H1 (cell line): ENCODE results near the gene GIPC1. TPM values are rescaled to one million over a fixed set of nuclear protein-coding genes. Genes with fewer than 3 reads are reported as not detected.

Source experiments
- CTCF ChIA-PET: fragments of 300-600 bp; sonication (Branson Sonifier 250); formaldehyde crosslinking; loops from one replicate; lab custom pipeline; 2021; ENCODE audit not compliant: partially characterized antibody; lab: Charles Lee
- POLR2A ChIA-PET: fragments of 300-600 bp; sonication (Branson Sonifier 250); formaldehyde crosslinking; loops from one replicate; lab custom pipeline; 2021; ENCODE audit warnings: inconsistent platforms; ENCODE audit not compliant: partially characterized antibody; lab: Charles Lee
- DNase-seq, 2 experiments: peaks; one replicate each; pipeline versions ENCODE4 v3.0.0 to v3.0.0-alpha.2; 2010 to 2022; ENCODE audit warnings: low spot score in 2 of 2, low read depth in 1 of 2, mixed read lengths in 1 of 2
- FAIRE-seq: peaks from 2 replicates; lab custom pipeline; 2011; peaks lifted over from hg19 to GRCh38; lab: Jason Lieb, UNC
- H2AFZ ChIP-seq: 2 replicates; pipeline ENCODE4 v1.8.1; 2012; ENCODE audit warnings: low read length, inconsistent platforms
- H2AK5ac ChIP-seq: 2 replicates; pipeline ENCODE4 v1.6.1; 2013; ENCODE audit warnings: low read depth, low read length
- H2BK120ac ChIP-seq: replicated peaks from 2 replicates; pipeline ENCODE3; 2013; ENCODE audit warnings: low read depth, low read length, inconsistent platforms
- H2BK12ac ChIP-seq: 2 replicates; pipeline ENCODE4 v1.6.1; 2013; ENCODE audit warnings: low read depth, low read length
- H2BK15ac ChIP-seq: 2 replicates; pipeline ENCODE4 v1.6.1; 2013; ENCODE audit warnings: low read length
- H2BK20ac ChIP-seq: 2 replicates; pipeline ENCODE4 v1.6.1; 2013; ENCODE audit warnings: low read length
- H2BK5ac ChIP-seq: 2 replicates; pipeline ENCODE4 v1.6.1; 2013; ENCODE audit warnings: low read depth, low read length
- H3K14ac ChIP-seq: 2 replicates; pipeline ENCODE4 v1.6.1; 2013; ENCODE audit warnings: inconsistent platforms; ENCODE audit not compliant: insufficient read length
- H3K18ac ChIP-seq: 2 replicates; pipeline ENCODE4 v1.6.1; 2013; ENCODE audit warnings: low read length; ENCODE audit errors: extremely low read depth
- H3K23ac ChIP-seq: 2 replicates; pipeline ENCODE4 v1.6.1; 2013; ENCODE audit warnings: inconsistent platforms; ENCODE audit not compliant: insufficient read length
- H3K23me2 ChIP-seq: 2 replicates; pipeline ENCODE4 v1.6.1; 2013; ENCODE audit warnings: low read depth, low read length
- H3K27ac ChIP-seq: 2 replicates; pipeline ENCODE4 v1.6.1; 2011; ENCODE audit warnings: low read depth, low read length, inconsistent platforms
- H3K27me3 ChIP-seq, 4 experiments: replicated peaks in 1 of 4; 1 replicate in 1 of 4; 2 replicates in 3 of 4; pipeline versions ENCODE4 v1.6.1 to v1.8.1; 2011 to 2013; ENCODE audit warnings: low read length in 3 of 4, mild to moderate bottlenecking in 3 of 4, inconsistent platforms in 2 of 4, mixed read lengths in 2 of 4, moderate library complexity in 1 of 4; ENCODE audit not compliant: control insufficient read depth in 3 of 4, insufficient read depth in 3 of 4; ENCODE audit errors: extremely low read depth in 1 of 4
- H3K36me3 ChIP-seq, 4 experiments: 2 replicates each; pipeline versions ENCODE4 v1.6.1 to v1.8.1; 2011 to 2013; ENCODE audit warnings: mild to moderate bottlenecking in 4 of 4, low read length in 3 of 4, moderate library complexity in 2 of 4, control low read depth in 1 of 4, inconsistent platforms in 1 of 4; ENCODE audit not compliant: insufficient read depth in 4 of 4, control insufficient read depth in 2 of 4
- H3K4ac ChIP-seq: replicated peaks from 2 replicates; pipeline ENCODE3; 2013; ENCODE audit warnings: low read length, low read depth, mixed read lengths, inconsistent platforms; ENCODE audit not compliant: insufficient read length
- H3K4me1 ChIP-seq, 4 experiments: replicated peaks in 1 of 4; 1 replicate in 1 of 4; 2 replicates in 3 of 4; pipeline versions ENCODE4 v1.6.1 to v1.8.1; 2011 to 2013; ENCODE audit warnings: low read length in 3 of 4, inconsistent platforms in 2 of 4, mixed read lengths in 1 of 4; ENCODE audit not compliant: insufficient read depth in 4 of 4, control insufficient read depth in 3 of 4
- H3K4me2 ChIP-seq, 2 experiments: 2 replicates each; pipeline versions ENCODE4 v1.6.1 to v1.8.1; 2011 to 2013; ENCODE audit warnings: low read depth in 2 of 2, low read length in 2 of 2, control low read depth in 1 of 2, inconsistent platforms in 1 of 2, mild to moderate bottlenecking in 1 of 2; ENCODE audit not compliant: insufficient read depth in 1 of 2
- H3K4me3 ChIP-seq, 4 experiments: fragments of 200-600, 300-600 bp in 1 of 4; sonication (generic), shearing (Covaris generic), sonication (Bioruptor Twin) in 1 of 4; 2 replicates each; pipeline versions ENCODE4 v1.5.1 to v1.8.1; 2011 to 2016; ENCODE audit warnings: low read length in 4 of 4, low read depth in 3 of 4, control low read depth in 2 of 4, inconsistent platforms in 2 of 4, mild to moderate bottlenecking in 2 of 4, mixed read lengths in 1 of 4, moderate library complexity in 1 of 4; ENCODE audit not compliant: insufficient read depth in 2 of 4; ENCODE audit errors: extremely low read depth in 1 of 4
- H3K56ac ChIP-seq: replicated peaks from 2 replicates; pipeline ENCODE3; 2013; ENCODE audit warnings: low read depth, mild to moderate bottlenecking, mixed read lengths, low read length, inconsistent platforms; ENCODE audit not compliant: insufficient read length
- H3K79me1 ChIP-seq: 2 replicates; pipeline ENCODE4 v1.6.1; 2013; ENCODE audit warnings: low read depth, low read length, control low read depth
- H3K79me2 ChIP-seq, 2 experiments: 2 replicates each; pipeline versions ENCODE4 v1.6.1 to v1.8.1; 2012 to 2013; ENCODE audit warnings: low read length in 2 of 2, mild to moderate bottlenecking in 2 of 2, inconsistent platforms in 1 of 2; ENCODE audit not compliant: insufficient read depth in 2 of 2, control insufficient read depth in 1 of 2
- H3K9ac ChIP-seq, 4 experiments: replicated peaks in 1 of 4; 1 replicate in 1 of 4; 2 replicates in 3 of 4; pipeline versions ENCODE4 v1.6.1 to v1.8.1; 2011 to 2013; ENCODE audit warnings: low read depth in 3 of 4, low read length in 3 of 4, control low read depth in 2 of 4, mild to moderate bottlenecking in 2 of 4, moderate library complexity in 2 of 4, inconsistent platforms in 1 of 4; ENCODE audit errors: extremely low read depth in 1 of 4
- H3K9me3 ChIP-seq, 2 experiments: 2 replicates each; pipeline versions ENCODE4 v1.6.1 to v1.8.1; 2012 to 2013; ENCODE audit warnings: mild to moderate bottlenecking in 2 of 2, moderate library complexity in 2 of 2, control low read depth in 1 of 2, inconsistent platforms in 1 of 2, low read depth in 1 of 2, low read length in 1 of 2, mixed read lengths in 1 of 2; ENCODE audit not compliant: insufficient read depth in 2 of 2
- H4K20me1 ChIP-seq, 2 experiments: replicated peaks in 1 of 2; 2 replicates each; pipeline versions ENCODE3 to v1.8.1; 2011 to 2013; ENCODE audit warnings: inconsistent platforms in 2 of 2, low read length in 2 of 2, mild to moderate bottlenecking in 1 of 2; ENCODE audit not compliant: insufficient read depth in 2 of 2, control insufficient read depth in 1 of 2
- H4K5ac ChIP-seq: 2 replicates; pipeline ENCODE4 v1.6.1; 2013; ENCODE audit warnings: low read length, low read depth, mixed read lengths, inconsistent platforms; ENCODE audit not compliant: insufficient read length
- H4K8ac ChIP-seq: 2 replicates; pipeline ENCODE4 v1.8.0; 2013; ENCODE audit warnings: mild to moderate bottlenecking, moderate library complexity, low read length, inconsistent platforms; ENCODE audit not compliant: insufficient read depth; ENCODE audit errors: extremely low read depth
- H4K91ac ChIP-seq: replicated peaks from 2 replicates; pipeline ENCODE3; 2013; ENCODE audit warnings: low read length, mixed read lengths, inconsistent platforms; ENCODE audit not compliant: insufficient read length
- CREB1 ChIP-seq: IDR thresholded peaks from 2 replicates; pipeline ENCODE4 v1.6.1; 2012; ENCODE audit warnings: inconsistent platforms
- KDM4A ChIP-seq: IDR thresholded peaks from one replicate; pipeline ENCODE4 v1.7.1; 2012; ENCODE audit warnings: low read depth, mild to moderate bottlenecking, moderate library complexity, low read length, inconsistent platforms; ENCODE audit not compliant: severe bottlenecking
- RAD21 ChIP-seq, 2 experiments: IDR thresholded peaks in 1 of 2; conservative IDR thresholded peaks in 1 of 2; 2 replicates each; pipeline ENCODE4 v1.6.1; 2011; ENCODE audit warnings: low read depth in 2 of 2, low read length in 2 of 2, improper control_type of control experiment in 1 of 2, inconsistent platforms in 1 of 2, mild to moderate bottlenecking in 1 of 2, moderate library complexity in 1 of 2
- RNF2 ChIP-seq: fragments of 200-900, 300-1000 bp; sonication (generic); IDR thresholded peaks from 2 replicates; pipeline ENCODE4 v1.7.1; 2016; ENCODE audit warnings: borderline replicate concordance, low read depth, mild to moderate bottlenecking, antibody characterized with exemption, low read length; ENCODE audit not compliant: poor library complexity, severe bottlenecking; ENCODE audit errors: missing control alignments
- YY1 ChIP-seq: IDR thresholded peaks from 2 replicates; pipeline ENCODE4 v1.6.1; 2011; ENCODE audit warnings: low read depth, mild to moderate bottlenecking, low read length
- WGBS, 2 experiments: shearing (Covaris generic) in 1 of 2; methylation state at CpG; one replicate each; pipeline versions ENCODE4 v1.1.6 to v1.1.7; 2013 to 2015; ENCODE audit warnings: low lambda C conversion rate in 2 of 2, mixed read lengths in 2 of 2, inconsistent platforms in 1 of 2, low coverage in 1 of 2, missing lambda C conversion rate in 1 of 2; ENCODE audit not compliant: insufficient replicate concordance in 2 of 2, insufficient coverage in 1 of 2, insufficient read length in 1 of 2; ENCODE audit errors: extremely low coverage in 1 of 2, missing lambda C conversion rate in 1 of 2; 5-methylcytosine and 5-hydroxymethylcytosine counted together
- polyA plus RNA-seq, 7 experiments: library from polyadenylated mRNA; depleted of rRNA in 3 of 7; stranded (reverse) in 5 of 7; unstranded in 2 of 7; fragments of >200 nt in 5 of 7; fragments of 200-250 nt in 2 of 7; gene quantifications; 1 replicate in 5 of 7; 2 replicates in 1 of 7; 4 replicates in 1 of 7; pipeline versions ENCODE4 v1.2.1 to v1.2.3, GENCODE V29; 2011 to 2013; ENCODE audit warnings: missing spikeins in 2 of 7, mixed read lengths in 2 of 7
- total RNA-seq: library from RNA; stranded (reverse); fragmentation: NEBNext Ultra II Directional; extraction: Animal tissue kit (Norgen Biotek cat#: 25700); gene quantifications from 2 replicates; pipeline ENCODE4 v1.2.1, GENCODE V29; 2021
- TF ChIP-seq, protein P1 (sequence below): IDR thresholded peaks from 2 replicates; pipeline ENCODE4 v1.6.1; 2012; ENCODE audit warnings: inconsistent platforms
- TF ChIP-seq, protein P2 (sequence below), 3 experiments: IDR thresholded peaks; 1 replicate in 2 of 3; 2 replicates in 1 of 3; pipeline versions ENCODE4 v1.5.1 to v1.6.1; 2011; ENCODE audit warnings: low read length in 3 of 3, mild to moderate bottlenecking in 3 of 3, inconsistent platforms in 2 of 3, low read depth in 1 of 3, moderate library complexity in 1 of 3; ENCODE audit not compliant: insufficient read depth in 1 of 3; ENCODE audit errors: control extremely low read depth in 1 of 3

GIPC1 gene
- total and polyA plus RNA-seq, 2 of the 8 experiments (the other 6 are each of a cell fraction or from before 2014, with no cell fraction given): 65.6 to 72.0 TPM

DNA sequence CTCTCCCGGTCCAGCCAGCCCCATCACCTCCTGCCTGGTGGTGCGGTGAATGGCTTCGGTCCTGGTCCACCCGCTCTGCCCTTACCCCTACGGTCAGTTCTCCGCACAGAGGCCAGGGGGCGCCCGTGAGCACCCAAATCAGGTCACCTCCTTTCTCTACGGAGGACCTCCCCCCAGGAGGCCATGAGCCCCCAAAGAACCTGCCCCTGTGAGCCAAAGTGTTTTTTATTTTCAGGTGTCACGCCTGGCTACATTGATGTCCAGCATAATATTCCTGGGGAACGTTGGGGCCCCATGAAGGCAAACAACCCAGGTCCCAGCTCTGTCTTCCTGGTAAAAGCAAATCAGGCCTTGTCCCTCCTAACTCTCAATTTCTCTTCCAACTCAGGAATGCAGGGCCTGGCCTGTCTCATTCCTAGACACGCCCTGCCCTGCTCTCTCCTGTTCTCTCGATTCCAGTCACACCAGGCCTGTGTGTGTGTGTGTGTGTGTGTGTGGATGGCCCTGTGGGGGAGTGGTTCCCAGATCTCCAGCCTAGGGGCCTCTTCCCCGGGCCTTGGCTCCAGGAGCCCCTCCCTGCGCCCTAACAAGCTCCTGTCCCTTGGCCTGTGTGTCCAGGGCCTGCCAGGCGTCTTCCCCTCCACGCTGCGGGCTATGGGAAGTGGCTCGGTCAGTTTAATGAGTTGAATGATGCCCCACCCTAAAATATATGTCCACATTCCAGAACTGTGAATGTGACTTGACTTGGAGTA lies 9.7 kb upstream of the GIPC1 start:
- peak overlapping the region; percentile 2 for H4K91ac ChIP-seq
- no peak overlapping the region for H4K5ac ChIP-seq
- H4K8ac ChIP-seq: peak overlapping the region; percentile 47; the same call in 1 of the 2 replicates
- H2BK15ac ChIP-seq: no peak overlapping the region
- peak overlapping the region; percentile 60; the same call in 1 of the 2 replicates for H2AFZ ChIP-seq
- no peaks in the 10 kb centered on the region for H3K36me3 ChIP-seq
- no peak overlapping the region for H2AK5ac ChIP-seq
- ChIA-PET POLR2A (interaction anchor here (1.9 to 4.0 kb wide), 3 partner anchors 8 to 11 kb away, joined by 7 to 30 read pairs (median 10); partner anchors contain the start of genes DNAJB1 and GIPC1), CTCF (interaction anchor here (0.6 to 5.0 kb wide), 20 partner anchors 8 to 181 kb away, joined by 3 to 36 read pairs (median 4); partner anchors contain the start of gene GIPC1)
- DNase-seq (peak in 1 of 2 experiments; percentile 97), FAIRE-seq (no peak)
- no peaks in the 10 kb centered on the region; the same call in 1 of the 2 replicates for H3K23me2 ChIP-seq
- peaks cover 0 to 4% (median 2%) of the 10 kb centered on the region in 4 experiments; a peak in 3 of 7 replicates for H3K4me1 ChIP-seq
- H3K79me1 ChIP-seq: no peaks in the 10 kb centered on the region
- 0 out of 2 replicates have a peak overlapping the region, but pooled peaks have one; percentile 19 for H3K18ac ChIP-seq
- H3K4me3 ChIP-seq: no peak overlapping the region
- H3K27me3 ChIP-seq: no peaks in the 10 kb centered on the region
- H2BK12ac ChIP-seq: no peak overlapping the region
- no peaks in the 10 kb centered on the region for H3K79me2 ChIP-seq
- H3K4me2 ChIP-seq: no peak overlapping the region
- H4K20me1 ChIP-seq: no peaks in the 10 kb centered on the region
- peak overlapping the region; percentile 65 for H3K4ac ChIP-seq
- H2BK120ac ChIP-seq: no peak overlapping the region
- H3K27ac ChIP-seq: peak overlapping the region; percentile 37; the same call in 1 of the 2 replicates
- H3K9ac ChIP-seq: no peak overlapping the region; a peak in 1 of 7 replicates
- H3K9me3 ChIP-seq: no peaks in the 10 kb centered on the region
- no peak overlapping the region for H3K23ac ChIP-seq
- no peak overlapping the region for H3K56ac ChIP-seq
- H2BK5ac ChIP-seq: no peak overlapping the region
- WGBS, 2 experiments: 41% methylated on average over 17 of the region's 19 CpGs; no CpG with 5 or more reads in 1 of the 2 experiments
- H3K14ac ChIP-seq: no peak overlapping the region
- no peak overlapping the region for H2BK20ac ChIP-seq
- 0 out of 2 replicates have a peak, but pooled peaks have one; percentile 32 for TF ChIP-seq YY1
- TF ChIP-seq CREB1: 0 out of 2 replicates have a peak, but pooled peaks have one; percentile 37
- TF ChIP-seq, protein P1, sequence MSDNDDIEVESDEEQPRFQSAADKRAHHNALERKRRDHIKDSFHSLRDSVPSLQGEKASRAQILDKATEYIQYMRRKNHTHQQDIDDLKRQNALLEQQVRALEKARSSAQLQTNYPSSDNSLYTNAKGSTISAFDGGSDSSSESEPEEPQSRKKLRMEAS: peak; percentile 31; the same call in 1 of the 2 replicates
- TF ChIP-seq RNF2: no peak
- peak in 1 of 2 experiments; percentile 47; a peak in 3 of 4 replicates for TF ChIP-seq RAD21 (IDR thresholded peaks at IDR 0.05 in 1 of 2, conservative IDR thresholded peaks at IDR 0.05 in 1 of 2; ENCODE audit: low read depth in 2 of 2, low read length in 2 of 2)
- no peak for TF ChIP-seq KDM4A
- TF ChIP-seq, protein P2, sequence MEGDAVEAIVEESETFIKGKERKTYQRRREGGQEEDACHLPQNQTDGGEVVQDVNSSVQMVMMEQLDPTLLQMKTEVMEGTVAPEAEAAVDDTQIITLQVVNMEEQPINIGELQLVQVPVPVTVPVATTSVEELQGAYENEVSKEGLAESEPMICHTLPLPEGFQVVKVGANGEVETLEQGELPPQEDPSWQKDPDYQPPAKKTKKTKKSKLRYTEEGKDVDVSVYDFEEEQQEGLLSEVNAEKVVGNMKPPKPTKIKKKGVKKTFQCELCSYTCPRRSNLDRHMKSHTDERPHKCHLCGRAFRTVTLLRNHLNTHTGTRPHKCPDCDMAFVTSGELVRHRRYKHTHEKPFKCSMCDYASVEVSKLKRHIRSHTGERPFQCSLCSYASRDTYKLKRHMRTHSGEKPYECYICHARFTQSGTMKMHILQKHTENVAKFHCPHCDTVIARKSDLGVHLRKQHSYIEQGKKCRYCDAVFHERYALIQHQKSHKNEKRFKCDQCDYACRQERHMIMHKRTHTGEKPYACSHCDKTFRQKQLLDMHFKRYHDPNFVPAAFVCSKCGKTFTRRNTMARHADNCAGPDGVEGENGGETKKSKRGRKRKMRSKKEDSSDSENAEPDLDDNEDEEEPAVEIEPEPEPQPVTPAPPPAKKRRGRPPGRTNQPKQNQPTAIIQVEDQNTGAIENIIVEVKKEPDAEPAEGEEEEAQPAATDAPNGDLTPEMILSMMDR (IDR thresholded peaks at IDR 0.05; ENCODE audit: control extremely low read depth in 1 of 3, insufficient read depth in 1 of 3, low read depth in 1 of 3, low read length in 3 of 3): peak; percentile 75 to 92 (median 89)
